Skeletal muscle satellite cell (primary cell): Measurements from ENCODE around the gene GARNL3.

ENCODE experiments used
- H3K27me3 ChIP-seq: 2 replicates; pipeline ENCODE4 v1.7.0; 2013; ENCODE audit warnings: low read length; ENCODE audit not compliant: control insufficient read depth, insufficient read depth
- H3K36me3 ChIP-seq: 2 replicates; pipeline ENCODE4 v1.7.0; 2013; ENCODE audit warnings: mild to moderate bottlenecking, control low read depth, low read length; ENCODE audit not compliant: insufficient read depth
- H3K4me1 ChIP-seq: 2 replicates; pipeline ENCODE4 v1.7.0; 2013; ENCODE audit warnings: low read length; ENCODE audit not compliant: control insufficient read depth, insufficient read depth
- H3K4me2 ChIP-seq: 2 replicates; pipeline ENCODE4 v1.7.0; 2013; ENCODE audit warnings: mild to moderate bottlenecking, low read length
- H3K4me3 ChIP-seq: 2 replicates; pipeline ENCODE4 v1.7.0; 2013; ENCODE audit warnings: low read length
- H3K9ac ChIP-seq: 2 replicates; pipeline ENCODE4 v1.7.0; 2013; ENCODE audit warnings: mild to moderate bottlenecking, low read depth, low read length, moderate library complexity
- H3K9me3 ChIP-seq: replicated peaks from 2 replicates; pipeline ENCODE4 v1.7.0; 2013; ENCODE audit warnings: mild to moderate bottlenecking, control low read depth, low read length

The GARNL3 gene

GRCh38 chr9:127262602-127263001 is 2.0 kb upstream of the GARNL3 start:
- no peak overlapping the region for H3K9ac ChIP-seq
- no peaks in the 10 kb centered on the region for H3K36me3 ChIP-seq
- H3K4me1 ChIP-seq = no peaks in the 10 kb centered on the region
- H3K9me3 ChIP-seq = no peaks in the 10 kb centered on the region
- no peak overlapping the region for H3K4me2 ChIP-seq
- no peak overlapping the region for H3K4me3 ChIP-seq
- H3K27me3 ChIP-seq = peaks cover 57% of the 10 kb centered on the region

- H3K9me3 ChIP-seq = no peaks in the 10 kb centered on the region
- H3K27me3 ChIP-seq = peaks cover 59% of the 10 kb centered on the region
- no peak overlapping the region for H3K4me3 ChIP-seq
- H3K36me3 ChIP-seq = no peaks in the 10 kb centered on the region
- no peak overlapping the region for H3K9ac ChIP-seq
- H3K4me2 ChIP-seq = no peak overlapping the region
- no peaks in the 10 kb centered on the region for H3K4me1 ChIP-seq
These were observed 1.3 kb upstream of the GARNL3 start for GRCh38 chr9:127263237-127263636.

GRCh38 chr9:127263664-127264063 is 910 bp upstream of the GARNL3 start:
- no peaks in the 10 kb centered on the region for H3K4me1 ChIP-seq
- H3K9ac ChIP-seq = no peak overlapping the region
- H3K4me3 ChIP-seq = no peak overlapping the region
- H3K27me3 ChIP-seq = peaks cover 60% of the 10 kb centered on the region
- no peaks in the 10 kb centered on the region for H3K36me3 ChIP-seq
- no peak overlapping the region for H3K4me2 ChIP-seq
- H3K9me3 ChIP-seq = no peaks in the 10 kb centered on the region

DNA sequence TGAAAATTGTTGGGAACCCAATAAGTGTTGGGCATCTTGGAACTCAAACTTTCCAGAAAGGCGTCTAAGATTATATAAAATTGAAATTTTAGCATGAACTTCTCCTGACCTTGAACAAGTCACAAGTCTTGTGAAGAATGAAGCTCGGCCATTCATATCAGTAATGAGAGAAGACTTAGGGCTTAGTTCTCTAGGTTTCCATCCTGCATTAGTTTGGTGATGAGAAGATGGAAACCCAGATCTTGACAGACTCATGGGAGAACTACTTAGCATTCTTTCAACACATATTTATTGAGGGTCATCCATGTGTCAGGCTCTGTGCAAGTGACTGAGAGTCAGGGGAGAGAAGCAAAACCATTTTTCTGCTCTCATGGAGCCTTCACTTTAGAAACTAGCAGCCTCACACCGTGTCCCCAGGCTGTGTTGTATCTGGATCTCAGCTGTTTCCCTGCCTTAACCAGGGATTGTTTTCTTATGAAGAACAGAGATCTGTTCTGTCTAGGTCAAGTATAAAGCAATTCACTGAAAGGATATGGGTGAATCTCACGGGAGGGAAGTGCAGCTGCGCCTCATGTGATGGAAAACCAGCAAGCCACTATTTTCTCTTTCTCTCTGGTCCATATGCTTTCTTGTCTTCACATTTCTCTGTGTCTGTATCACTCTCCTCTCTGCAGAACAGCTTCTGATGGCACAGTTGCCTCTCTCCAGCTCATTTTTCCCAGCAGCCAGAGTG is 3.4 kb downstream of the GARNL3 start:
- peaks cover 68% of the 10 kb centered on the region for H3K27me3 ChIP-seq
- H3K4me3 ChIP-seq = no peak overlapping the region
- no peak overlapping the region for H3K9ac ChIP-seq
- H3K4me2 ChIP-seq = no peak overlapping the region
- no peaks in the 10 kb centered on the region for H3K4me1 ChIP-seq
- H3K36me3 ChIP-seq = no peaks in the 10 kb centered on the region
- no peaks in the 10 kb centered on the region for H3K9me3 ChIP-seq

- Histone ChIP-seq H3K9me3 (no peaks in the 10 kb centered on the region), H3K36me3 (no peaks in the 10 kb centered on the region), H3K4me1 (no peaks in the 10 kb centered on the region), H3K4me2 (no peak overlapping the region), H3K4me3 (no peak overlapping the region), H3K9ac (no peak overlapping the region), H3K27me3 (peaks cover 66% of the 10 kb centered on the region)
These were observed 4.9 kb downstream of the GARNL3 start for GRCh38 chr9:127269449-127269848.

GRCh38 chr9:127273326-127273725 is 8.8 kb downstream of the GARNL3 start:
- peaks cover 71% of the 10 kb centered on the region for H3K27me3 ChIP-seq
- no peak overlapping the region for H3K4me3 ChIP-seq
- H3K36me3 ChIP-seq = no peaks in the 10 kb centered on the region
- H3K9ac ChIP-seq = no peak overlapping the region
- no peak overlapping the region for H3K4me2 ChIP-seq
- H3K9me3 ChIP-seq = no peaks in the 10 kb centered on the region
- H3K4me1 ChIP-seq = no peaks in the 10 kb centered on the region

GRCh38 chr9:127277099-127277498 is 12.5 kb downstream of the GARNL3 start:
- Histone ChIP-seq H3K9me3 (no peaks in the 10 kb centered on the region), H3K27me3 (peaks cover 83% of the 10 kb centered on the region), H3K9ac (no peak overlapping the region), H3K36me3 (no peaks in the 10 kb centered on the region), H3K4me1 (no peaks in the 10 kb centered on the region), H3K4me3 (no peak overlapping the region), H3K4me2 (no peak overlapping the region)

GRCh38 chr9:127277770-127278169 is 13.2 kb downstream of the GARNL3 start:
- H3K4me3 ChIP-seq = no peak overlapping the region
- no peaks in the 10 kb centered on the region for H3K36me3 ChIP-seq
- H3K9me3 ChIP-seq = no peaks in the 10 kb centered on the region
- H3K4me2 ChIP-seq = no peak overlapping the region
- H3K9ac ChIP-seq = no peak overlapping the region
- no peaks in the 10 kb centered on the region for H3K4me1 ChIP-seq
- peaks cover 86% of the 10 kb centered on the region for H3K27me3 ChIP-seq

DNA sequence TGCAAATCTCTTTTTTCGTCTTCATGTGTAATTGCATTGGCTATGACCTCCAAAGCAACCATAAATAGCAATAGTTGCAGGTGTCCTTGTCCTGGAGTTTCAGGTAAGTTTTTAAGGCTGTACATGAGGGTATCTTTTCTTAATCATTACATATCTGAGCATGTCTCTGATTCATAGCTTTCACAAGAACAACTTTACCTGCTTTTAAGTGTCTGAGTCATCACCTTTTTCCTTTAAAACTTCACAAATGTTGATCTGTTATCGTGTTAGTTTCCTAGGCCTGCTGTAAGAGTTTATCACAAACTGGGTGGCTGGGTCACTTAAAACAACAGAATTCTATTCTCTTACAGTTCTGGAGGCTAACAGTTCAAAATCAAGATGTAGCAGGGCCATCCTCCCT is 13.8 kb downstream of the GARNL3 start:
- no peak overlapping the region for H3K4me3 ChIP-seq
- no peak overlapping the region for H3K4me2 ChIP-seq
- H3K9me3 ChIP-seq = no peaks in the 10 kb centered on the region
- no peaks in the 10 kb centered on the region for H3K36me3 ChIP-seq
- H3K27me3 ChIP-seq = peaks cover 84% of the 10 kb centered on the region
- H3K4me1 ChIP-seq = no peaks in the 10 kb centered on the region
- no peak overlapping the region for H3K9ac ChIP-seq

- Histone ChIP-seq H3K4me3 (no peak overlapping the region), H3K9me3 (no peaks in the 10 kb centered on the region), H3K4me1 (no peaks in the 10 kb centered on the region), H3K4me2 (no peak overlapping the region), H3K27me3 (peaks cover 74% of the 10 kb centered on the region), H3K9ac (no peak overlapping the region), H3K36me3 (no peaks in the 10 kb centered on the region)
These were observed 15.2 kb downstream of the GARNL3 start for GRCh38 chr9:127279717-127280285.

DNA sequence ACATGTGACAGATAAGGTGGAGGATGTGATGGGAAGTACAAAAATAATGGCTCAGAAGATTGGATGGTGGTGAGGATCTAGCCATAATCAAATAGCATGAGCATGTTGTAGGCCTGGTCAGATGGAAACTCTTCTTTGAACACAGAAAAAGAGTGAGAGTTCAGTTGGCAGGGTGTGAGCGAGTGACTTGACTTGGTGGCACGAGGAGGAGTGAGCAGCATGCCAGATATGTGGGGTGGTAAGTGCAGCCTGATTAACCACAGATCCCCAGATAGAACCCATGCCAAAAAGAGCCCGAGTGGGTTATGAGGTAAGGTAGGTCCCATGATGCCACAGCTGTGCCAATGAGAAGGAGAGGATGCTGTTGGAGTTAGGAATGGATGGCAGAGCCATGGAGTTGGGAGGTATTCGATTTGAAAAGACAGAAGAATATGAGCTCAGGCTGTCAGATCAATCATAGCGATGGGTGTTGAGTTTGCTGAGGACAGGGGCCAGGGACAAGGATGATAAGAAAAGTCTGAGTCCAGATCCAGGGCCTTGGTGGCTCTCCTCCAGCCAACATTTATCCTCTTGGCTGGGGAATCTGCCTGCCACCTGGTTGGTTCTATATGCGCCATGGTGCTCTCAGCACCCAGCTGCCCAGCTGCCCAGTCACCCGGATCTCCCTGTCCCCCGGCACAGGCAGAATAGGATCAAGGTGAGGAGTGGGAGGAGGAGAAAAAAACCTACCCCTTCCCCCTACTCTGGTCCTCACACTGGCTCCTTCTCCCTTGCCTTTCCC is 16.5 kb downstream of the GARNL3 start:
- Histone ChIP-seq H3K36me3 (no peaks in the 10 kb centered on the region), H3K9me3 (no peaks in the 10 kb centered on the region), H3K9ac (no peak overlapping the region), H3K4me2 (no peak overlapping the region), H3K4me1 (no peaks in the 10 kb centered on the region), H3K4me3 (no peak overlapping the region), H3K27me3 (peaks cover 63% of the 10 kb centered on the region)
